D341Med (cell line): Measurements from ENCODE around the gene EMC8.

ENCODE experiments used
- DNase-seq: peaks from one replicate; pipeline ENCODE4 v3.0.0; 2012; ENCODE audit warnings: low spot score

The EMC8 gene

DNA sequence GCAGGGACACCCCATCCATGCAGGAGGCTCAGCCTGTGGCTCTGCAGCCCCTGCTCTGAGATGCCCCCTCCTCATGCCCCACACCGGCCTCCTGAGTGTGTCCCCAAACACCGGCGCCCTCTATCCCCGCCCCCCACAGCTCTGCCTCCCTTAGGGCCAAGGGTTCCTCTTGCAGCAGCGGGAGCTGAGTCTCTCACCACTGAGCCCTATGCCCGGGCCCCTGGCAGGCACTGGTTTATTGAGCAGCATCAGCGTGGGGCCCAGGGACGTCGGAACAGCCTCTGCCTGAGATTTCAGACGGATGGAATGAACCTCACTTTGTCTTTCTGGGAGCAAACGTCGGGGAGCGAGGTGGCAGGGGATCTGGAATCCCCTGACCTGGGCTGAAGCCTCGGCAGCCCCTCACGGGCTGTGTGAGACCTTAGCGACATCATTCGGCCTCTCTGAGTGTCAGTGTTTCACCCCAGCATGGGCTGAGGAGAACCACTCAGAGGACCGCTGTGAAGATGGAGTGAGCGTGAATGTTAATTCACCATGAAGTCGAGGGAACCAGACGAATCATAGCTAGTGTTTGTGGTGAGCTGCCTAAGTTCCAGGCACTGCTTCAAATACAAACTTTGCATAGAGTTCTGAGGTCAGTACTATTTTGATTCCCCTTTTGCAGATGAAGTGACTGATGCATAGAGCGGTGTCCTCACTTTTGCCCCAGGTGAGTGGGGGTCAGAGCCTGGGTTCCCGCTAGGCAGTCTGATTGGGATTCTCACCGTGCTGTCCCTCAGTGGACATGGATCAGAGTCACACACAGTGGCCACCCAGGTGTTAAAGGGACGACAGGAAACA, 43.2 kb downstream of the EMC8 start:
- DNase-seq = no peak

DNA sequence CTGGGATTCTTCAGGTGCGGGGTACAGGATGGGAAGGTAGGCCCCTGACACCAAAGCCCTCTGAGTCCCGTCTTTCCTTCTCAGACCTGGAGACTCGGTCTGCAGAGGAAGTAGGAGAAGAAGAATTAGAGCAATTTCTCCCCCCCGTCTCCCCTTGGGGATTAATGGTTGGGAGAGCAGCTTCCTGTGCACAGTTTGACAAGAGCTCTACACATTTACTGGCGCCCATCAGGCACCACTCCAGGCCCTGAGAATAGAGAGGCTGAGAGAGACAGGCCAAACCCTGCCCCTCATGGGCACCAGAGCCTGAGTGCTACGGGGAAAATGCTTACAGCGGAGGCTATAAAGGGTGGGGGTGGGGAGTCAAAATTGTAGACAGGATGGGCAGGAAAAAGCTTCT, 44.9 kb downstream of the EMC8 start:
- no peak for DNase-seq

DNA sequence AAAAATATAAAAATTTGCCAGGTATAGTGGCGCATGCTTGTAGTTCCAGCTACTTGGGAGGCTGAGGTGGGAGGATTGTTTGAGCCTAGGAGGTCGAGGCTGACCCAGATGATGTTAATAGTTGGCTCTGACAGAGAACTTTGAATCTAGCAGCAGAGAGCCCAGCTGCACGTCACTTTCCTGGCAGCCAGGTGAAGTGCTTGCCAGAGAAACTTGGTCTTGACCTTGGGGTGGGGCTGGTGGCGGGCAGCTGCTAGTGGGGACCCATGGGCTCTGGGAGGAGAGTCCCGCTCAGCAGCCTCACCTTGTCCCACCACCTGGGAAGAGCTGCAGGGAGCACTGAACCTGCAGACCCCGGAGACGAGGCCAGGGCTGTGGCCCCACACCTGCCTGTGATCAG, 45.4 kb downstream of the EMC8 start:
- DNase-seq = no peak

DNA sequence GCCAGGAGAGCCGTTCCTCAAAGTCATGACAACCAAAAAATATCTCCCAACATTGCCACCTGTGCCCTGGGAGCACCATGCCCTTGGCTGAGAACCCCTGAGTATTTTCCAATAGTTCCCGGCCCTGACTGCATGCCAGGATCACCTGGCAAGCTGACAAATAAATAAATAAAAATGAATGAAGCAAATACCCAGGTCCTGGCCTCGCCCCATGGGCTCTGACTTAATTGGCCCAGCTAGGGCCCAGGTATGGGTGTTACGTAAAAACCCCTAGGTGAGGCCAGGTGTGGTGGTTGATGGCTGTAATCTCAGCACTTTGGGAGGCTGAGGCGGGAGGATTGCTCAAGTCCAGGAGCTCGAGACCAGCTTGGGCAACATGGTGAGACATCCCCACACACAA, 45.8 kb downstream of the EMC8 start:
- DNase-seq = no peak

DNA sequence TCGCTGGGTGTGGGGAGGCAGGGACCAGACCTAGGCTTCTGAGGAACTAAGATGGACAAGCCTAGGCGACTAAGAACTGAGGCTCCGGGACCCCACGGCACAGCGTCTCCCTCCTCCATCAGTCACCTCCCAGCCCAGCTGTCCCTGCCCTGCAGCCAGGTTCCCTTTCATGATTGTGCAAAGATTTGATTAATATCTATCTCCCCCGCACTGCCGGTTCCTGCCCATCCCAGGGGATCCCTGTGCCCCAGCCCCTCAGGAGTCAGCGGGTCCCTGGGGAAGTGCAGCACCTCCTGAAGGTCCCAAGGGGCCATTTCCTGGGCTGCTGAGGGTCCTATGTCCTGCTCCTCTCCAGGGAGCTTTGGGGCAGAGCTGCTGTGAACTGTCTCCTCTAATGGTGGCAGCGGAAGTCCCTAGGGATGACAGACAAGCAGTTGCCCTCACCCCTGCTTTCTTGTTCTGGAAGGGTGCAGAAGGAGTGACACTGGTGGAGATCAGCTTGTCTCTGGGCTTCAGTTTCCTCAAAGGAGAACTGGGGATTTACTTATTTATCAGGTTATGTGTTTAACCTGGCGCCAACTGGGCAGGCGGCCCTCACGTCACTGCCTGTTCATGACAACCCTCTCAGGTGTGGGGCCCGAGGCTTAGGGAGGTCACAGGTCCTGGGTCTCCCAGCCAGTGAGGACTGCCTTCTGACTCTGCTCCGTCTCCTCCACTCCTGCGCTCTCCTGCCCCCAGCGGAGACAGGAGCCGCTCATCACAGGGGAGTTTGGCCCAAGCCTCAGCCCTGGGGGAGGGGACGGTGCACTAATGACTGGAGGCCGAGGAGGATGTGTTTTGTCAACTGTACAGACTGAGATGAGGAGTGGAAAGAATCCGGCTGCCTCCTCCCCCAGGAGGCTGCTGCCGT, 46.6 kb downstream of the EMC8 start:
- peak; percentile 74 for DNase-seq

DNA sequence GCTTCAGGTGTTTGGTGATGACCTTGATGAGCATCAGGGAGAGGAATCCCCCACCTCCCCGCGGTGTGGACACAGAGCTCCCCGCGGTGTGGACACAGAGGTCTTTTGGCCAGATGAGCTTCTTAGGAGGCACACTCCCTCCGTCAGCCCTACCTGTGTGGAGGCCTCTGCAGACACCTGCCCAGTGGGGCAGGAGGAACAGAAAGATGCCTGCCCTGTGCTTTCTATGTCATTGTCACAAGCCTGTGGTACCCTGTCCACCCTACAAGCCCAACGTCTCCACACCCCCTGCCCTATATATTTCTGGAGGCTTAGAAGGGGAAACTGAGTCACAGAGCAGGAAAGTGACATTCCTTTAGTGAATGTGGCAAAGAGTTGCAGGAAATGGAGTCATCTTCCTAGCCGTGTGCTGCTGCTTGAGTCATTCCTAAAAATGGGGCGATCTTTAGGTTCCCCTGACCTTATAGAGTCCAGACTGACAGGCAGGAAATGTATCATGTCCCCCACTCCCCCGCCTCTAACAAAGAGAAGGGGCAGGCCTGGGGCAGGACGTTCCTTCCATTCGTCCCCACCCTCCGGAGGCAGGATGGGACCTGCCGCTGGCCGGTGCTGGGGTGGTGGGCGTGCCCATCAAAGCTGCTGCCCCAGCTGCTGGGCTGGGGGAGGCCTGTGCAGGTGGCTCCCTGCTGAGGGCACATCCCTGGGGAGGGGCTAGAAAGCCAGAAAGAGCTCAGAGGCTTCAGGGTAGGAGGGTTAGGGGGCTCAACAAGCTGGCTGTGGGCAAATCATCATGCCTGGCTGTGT, 47.4 kb downstream of the EMC8 start:
- peak; percentile 64 for DNase-seq

DNA sequence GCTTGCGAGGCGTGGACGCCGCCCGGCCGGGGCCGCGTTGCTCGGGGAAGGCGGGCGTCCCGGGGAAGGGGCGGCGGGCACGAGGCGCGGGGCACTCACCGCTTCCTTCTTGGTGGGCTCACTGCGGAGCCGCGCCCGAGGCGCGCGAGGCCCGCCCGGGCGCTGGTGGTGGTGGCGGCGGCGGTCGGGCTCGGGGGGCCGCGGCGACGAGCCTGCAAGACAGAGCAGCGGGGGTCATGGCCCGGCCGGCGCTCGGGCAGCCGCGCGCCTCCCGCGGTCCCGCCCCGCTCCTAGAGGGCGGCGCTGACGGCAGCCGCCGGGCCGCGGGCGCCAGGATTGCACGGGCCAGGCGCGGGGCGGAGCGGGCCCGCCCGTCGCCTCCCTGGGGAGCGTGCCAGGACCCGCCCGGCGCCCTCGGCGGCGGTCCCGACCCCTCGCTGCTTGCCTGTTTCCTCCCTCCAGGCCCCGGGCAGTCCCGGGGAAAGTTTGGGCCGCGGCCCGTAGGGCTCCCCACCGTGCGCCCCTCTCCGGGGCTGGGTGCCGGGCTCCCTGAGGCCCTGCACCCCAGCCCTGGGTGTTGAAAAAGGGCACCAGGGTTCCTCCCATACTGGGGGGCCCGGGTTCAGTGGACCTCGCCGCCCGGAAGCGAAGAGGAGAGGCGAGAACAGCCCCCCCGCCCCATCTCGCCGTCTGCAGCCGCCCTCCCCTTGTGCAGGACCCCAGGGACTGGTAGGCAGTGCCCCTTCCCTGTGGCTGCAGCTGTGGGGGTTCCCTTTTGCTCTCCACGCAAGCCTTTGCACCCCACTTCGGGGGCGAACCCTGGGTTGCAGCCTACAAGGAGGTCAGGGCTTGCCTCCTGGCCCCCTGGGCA, 48.3 kb downstream of the EMC8 start, which contains the start of gene C16orf74:
Gene C16orf74, minus strand, starts transcription at position 270 of the 871 bp plus-strand sequence. CDS start 15,879 bp downstream, outside the sequence.
- peak; percentile 89 for DNase-seq

DNA sequence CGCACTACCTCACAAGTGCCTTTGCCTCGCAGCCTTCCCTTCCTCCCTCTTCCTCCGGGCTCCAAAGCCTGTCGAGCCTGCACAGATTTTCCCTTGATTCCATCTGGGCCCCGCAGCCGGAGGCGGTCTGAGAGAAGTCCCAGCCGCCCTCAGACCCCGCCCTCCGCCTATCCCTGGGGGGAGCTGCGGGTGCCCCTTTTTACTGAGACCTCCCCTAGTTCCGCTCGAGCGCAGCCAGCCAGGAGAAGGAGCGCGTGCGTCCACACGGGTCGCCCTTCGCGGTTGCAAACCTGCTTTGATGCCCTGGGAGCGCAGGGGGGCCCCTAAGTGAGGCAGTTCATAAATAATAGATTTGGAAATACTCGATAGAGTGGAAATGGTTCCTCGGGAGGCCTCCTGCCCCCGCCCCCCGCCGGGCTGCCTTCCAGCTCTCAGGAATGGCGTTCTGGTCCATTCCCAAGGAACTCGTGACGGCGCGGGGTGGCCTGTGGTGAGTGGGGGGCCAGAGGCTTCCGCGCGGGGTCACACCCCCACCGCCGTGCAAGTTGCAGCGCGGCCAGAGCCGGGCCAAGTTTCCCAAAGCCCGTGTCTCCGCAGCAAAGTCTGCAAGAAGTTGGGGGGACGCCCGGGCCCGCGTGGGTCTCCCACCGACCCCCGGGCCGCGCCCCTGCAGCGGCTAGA, 49.1 kb downstream of the EMC8 start:
- peak; percentile 83 for DNase-seq

DNA sequence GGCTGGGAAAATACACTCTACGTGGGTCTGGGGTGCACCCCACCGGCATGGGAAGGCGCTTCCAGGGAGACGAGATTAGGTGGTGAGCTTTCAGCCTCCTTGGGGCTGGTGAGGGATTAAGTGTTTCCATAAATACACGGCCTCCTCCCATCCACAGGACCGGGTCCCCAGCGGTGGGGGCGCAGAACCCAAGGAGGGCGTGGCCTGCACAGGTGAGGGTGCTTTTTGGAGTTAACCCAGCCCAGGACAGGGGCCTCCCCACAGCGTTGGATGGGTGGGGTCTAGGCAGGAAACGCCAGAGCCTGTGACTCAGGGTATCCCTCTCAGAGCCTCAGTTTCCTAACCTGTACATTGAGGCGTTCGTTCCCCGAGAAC, 49.6 kb downstream of the EMC8 start:
- DNase-seq = peak; percentile 61

DNA sequence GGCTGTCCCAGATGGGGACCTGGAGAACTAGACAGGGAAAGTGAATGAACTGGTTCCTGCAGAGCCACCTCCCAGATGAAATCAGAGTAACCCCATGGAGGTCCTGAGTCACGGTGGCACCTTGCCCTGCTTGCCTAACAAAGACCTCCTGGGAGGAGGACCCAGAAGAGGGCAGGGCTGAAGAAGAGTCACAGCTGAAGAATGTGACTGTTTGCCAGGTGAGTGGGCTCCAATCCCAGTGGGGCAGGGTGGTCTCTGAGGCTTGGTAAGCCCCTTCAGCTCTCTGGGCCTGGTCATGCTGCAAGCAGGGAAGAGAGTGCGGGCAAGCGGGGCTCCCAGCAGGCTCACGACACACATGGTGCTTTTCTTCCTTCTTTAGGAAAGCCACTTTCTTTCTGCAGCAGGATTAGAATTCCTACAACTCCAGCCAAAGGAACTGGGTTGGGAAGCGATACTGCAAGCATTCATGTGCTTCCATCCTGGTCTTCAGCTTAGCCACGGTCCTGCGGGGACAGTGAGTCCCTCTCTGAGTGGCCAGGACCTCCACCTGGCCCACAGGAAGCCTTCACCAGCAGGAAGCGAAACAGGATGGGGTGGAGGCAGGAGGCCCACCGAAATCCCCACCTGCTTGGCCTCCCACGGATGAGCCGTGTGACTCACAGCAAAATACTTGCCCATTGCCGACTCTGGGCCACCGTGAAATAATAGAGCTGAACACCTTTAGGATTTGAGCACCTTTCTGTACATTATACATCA, 52.7 kb downstream of the EMC8 start:
- peak; percentile 17 for DNase-seq

DNA sequence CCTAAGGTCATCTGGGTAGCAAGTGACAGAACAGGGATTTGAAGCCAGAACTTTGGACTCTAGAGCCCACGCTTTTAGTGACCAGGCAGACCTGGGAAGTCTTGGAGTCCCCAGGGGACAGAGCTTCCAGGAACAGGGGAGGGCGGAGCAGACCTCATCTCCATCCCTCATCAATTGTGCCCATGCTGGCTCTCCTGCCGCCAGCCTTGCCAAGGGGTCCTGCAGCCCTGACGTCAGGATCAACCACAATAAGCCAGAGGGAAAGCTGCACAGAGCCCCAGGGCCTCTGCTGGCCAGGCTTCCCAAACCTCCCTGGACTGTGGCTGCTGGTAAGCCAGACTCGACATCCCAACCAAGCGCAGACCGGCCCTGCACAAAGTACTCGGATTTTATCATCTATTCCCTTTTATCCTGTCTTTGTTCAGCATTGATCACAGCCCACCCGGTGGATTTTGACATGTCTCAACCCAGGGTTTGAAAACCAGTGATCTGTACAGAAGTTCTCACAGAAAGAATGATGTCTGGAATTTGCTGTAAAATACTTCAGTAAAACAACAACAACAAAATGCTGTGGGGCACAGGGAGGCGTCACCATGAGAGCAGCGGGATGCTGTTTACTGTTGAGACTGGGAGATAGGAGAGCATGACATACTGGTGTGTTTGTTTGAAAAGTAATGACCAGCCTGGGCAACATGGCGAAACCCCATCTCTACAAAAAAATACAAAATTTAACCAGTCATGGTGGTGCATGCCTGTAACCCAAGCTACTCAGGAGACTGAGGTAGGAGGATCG, 60.2 kb downstream of the EMC8 start:
- peak; percentile 17 for DNase-seq

DNA sequence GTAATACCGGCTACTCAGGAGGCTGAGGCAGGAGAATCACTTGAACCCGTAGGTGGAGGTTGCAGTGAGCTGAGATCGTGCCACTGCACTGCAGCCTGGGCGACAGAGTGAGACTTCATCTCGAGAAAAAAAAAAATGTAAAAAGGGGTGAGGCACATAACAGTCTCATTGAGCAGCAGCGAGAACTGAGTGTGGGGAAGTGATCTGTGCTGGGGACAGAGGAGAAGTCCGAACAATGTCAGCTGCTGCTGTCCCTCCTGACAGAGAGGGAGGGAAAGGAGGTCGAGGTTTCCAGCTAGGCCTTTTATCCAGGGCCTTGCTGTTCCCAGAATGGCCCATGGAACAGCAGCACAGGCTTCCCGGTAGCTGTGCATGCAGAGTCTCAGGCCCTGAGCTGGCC, 62.4 kb downstream of the EMC8 start:
- DNase-seq = no peak

DNA sequence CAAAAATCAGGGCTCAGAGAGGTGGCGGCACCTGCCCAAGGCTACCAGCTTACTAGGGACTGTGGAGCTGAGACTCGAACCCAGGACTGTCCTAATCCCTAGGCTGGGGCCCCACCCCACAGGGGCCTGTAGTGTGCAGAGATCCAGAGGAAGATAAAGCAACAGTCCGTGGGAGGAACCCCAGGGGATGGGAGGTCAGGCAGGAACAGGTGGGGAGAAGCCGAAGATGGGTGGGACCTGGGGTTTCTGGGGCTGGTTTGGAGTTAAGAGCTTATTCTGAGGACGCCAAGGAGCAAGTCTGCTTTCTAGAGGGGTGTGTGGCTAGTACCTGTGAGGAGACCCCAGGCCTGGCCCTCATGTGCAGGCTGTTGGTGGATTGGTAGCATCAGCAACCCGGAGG, 63.4 kb downstream of the EMC8 start:
- no peak for DNase-seq

DNA sequence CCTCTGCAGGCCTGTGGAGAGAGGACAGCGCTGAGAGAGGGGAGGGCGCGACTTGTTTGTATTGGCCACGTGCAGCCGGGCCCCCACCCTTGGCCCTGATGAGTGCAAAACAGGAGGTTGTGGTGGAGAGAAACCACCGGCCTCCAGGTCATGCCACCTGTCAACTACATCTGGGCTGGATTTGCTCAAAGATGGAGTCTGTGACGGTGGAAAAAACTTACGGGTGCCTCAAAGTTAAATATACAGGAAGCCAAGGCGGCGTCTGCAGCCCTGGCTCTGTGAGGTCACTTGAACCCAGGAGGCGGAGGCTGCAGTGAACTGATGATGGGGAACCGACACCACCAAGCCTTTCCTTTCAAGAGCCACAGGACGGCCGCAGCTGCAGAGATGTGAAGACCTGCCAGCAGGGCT, 64.1 kb downstream of the EMC8 start:
- DNase-seq = no peak

DNA sequence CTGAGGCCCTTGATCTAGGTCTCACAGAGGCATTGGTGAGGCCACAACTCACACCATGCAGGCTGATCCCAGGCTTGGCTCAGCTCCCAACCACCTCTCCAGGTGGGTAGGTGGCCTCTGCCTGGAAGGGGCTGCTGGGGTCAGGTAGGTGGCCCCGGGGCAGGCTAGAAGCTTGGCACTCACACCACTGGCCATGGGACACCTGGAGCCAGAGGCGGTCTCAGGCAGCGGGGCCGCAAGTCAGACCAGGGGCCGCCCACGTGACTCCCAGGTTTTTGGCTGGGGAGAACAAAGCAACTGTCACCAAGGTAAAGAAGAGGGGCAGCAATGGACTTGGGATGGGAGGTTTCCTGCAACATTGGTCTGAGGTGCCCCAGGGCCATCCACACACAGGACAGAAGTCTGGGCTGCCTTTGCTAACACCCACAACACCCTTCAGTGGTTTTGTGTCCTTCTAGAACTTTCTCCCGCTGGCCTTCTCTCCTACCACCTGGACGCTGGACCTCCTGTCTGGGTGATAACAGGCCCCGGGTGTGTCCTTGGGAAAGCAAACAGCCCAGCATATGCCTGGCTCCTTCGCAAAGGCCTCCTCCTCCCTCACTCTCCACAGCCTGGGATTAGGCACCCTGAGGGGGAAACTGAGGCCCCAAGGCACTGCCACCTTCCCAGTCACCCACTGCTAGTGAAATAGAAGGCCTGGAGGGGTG, 64.9 kb downstream of the EMC8 start:
- DNase-seq = no peak

DNA sequence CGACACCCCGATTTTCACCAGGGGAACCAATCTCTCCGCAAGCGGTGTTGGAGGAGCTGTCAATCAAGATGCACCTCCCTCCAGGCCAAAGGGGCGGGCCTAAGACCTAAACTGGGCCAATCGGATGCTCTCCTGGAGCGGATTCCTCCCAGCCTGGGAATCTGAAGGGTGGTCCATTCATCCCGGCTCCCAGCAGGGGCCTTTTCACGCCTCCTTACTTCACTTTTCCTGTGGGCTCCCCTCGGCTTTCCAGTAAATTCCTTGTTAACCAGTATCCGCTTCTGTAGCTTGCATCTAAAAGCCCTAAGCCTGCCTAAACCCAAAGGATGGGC, 65.5 kb downstream of the EMC8 start:
- DNase-seq = no peak

DNA sequence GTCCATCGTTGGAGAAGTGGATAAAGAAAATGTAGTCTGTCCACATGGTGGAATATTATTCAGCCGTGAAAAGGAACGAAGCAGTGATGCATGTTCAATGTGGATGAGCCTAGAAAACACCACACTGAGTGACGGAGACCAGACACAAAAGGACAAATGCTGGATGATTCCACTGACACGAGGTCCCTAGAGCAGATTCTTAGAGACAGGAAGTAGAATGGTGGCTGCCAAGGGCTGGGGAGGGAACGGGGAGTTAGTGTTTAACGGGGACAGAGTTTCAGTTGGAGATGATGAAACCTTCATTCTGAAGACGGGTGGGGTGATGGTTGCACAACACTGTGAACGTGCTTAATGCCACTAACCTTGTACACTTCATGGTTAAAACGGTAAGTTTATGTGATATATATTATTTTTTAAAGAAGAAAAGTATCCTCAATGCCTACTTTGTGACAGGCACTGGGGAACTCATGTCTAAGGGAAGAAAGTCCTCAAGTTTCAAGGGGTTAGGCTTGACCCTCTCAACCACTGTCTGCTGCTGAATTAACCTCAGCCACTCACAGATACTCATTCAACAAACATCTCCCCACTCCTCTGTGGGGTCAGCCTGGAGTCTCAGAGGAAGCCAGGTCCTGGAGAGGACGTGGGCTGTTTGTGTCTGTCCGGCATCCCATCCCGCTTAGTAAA, 66.0 kb downstream of the EMC8 start:
- no peak for DNase-seq

DNA sequence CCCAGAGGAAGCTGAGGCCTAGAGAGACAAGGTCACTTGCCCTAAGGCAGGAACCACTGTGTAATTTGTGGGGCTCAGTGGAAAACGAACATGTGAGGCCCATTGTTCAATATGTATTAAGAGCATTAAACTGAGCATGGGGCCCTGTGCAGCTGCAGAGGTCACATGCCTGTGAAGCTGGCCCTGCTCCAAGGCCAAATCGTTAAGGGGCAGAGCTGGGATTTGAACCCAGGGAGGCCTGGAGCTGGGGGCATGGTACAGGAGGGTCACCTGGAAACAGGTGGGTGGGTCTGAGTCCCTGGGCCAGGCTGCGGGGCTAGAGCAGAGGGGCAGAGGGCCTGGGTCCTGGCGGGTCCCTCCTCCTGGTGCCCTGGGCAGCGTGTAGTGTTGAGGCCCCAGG, 68.2 kb downstream of the EMC8 start:
- DNase-seq = no peak
